Hematopoietic multipotent progenitor cell (in vitro differentiated cells): ENCODE measurements around the gene C1R. TPM values are rescaled to one million over a fixed set of nuclear protein-coding genes. Genes with fewer than 3 reads are reported as not detected.
"Not testable (repeated sequence)": the region's sequence is repeated elsewhere in the genome, so short reads cannot be mapped to it uniquely, and the experiment has no call there.

Source experiments
- DNase-seq, 3 donors: peaks; one replicate each; pipeline ENCODE4 v3.0.0-alpha.2; 2011 to 2015; ENCODE audit warnings: low read depth in 2 of 3, low spot score in 2 of 3
- total RNA-seq: library from RNA; depleted of rRNA; stranded (reverse); fragments of >200 nt; gene quantifications from one replicate; pipeline ENCODE4 v1.2.3, GENCODE V29; 2012

The C1R gene
- total RNA-seq, 1 donor: 11.0 TPM

- no peak for DNase-seq
Measured at GRCh38 chr12:7072035-7072434, 20.2 kb downstream of the C1R start.

DNA sequence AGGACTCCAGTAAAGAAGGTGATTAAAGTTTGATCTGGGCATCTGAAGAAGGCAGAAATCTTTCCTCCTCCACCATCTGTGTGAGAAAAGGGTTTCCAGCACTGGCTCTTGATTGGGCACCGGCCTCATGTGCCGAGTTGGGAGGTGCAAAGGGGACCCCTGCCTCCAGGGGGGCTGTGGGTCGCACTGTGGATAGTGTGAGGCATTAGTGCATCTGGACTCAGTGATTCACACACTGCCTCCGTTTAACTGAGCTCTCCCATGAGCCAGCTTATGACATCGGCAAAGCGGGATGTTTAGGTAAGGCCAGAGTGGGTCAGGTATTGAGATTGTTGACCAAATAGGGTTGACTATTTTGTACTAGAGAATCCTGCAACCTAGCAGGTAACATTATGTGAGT lies 22.9 kb downstream of the C1R start:
- DNase-seq: no peak

DNA sequence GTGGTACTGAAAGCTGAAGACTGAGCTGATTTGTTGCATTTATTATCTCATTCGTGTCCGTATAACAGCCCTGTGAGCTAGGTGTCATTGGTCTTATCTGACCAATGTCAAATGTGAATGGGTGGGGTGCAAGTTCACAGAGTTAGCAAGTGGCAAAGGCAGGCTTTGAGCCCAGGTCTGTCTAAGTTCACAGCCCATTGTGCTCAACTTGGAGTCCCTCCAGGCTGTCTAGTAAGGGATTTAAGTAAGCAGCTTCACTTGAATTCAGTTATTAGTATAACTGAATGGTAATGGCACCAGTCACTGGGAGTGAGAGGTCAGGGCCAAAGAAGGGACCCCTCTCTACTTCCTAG lies 23.3 kb downstream of the C1R start:
- no peak for DNase-seq

DNA sequence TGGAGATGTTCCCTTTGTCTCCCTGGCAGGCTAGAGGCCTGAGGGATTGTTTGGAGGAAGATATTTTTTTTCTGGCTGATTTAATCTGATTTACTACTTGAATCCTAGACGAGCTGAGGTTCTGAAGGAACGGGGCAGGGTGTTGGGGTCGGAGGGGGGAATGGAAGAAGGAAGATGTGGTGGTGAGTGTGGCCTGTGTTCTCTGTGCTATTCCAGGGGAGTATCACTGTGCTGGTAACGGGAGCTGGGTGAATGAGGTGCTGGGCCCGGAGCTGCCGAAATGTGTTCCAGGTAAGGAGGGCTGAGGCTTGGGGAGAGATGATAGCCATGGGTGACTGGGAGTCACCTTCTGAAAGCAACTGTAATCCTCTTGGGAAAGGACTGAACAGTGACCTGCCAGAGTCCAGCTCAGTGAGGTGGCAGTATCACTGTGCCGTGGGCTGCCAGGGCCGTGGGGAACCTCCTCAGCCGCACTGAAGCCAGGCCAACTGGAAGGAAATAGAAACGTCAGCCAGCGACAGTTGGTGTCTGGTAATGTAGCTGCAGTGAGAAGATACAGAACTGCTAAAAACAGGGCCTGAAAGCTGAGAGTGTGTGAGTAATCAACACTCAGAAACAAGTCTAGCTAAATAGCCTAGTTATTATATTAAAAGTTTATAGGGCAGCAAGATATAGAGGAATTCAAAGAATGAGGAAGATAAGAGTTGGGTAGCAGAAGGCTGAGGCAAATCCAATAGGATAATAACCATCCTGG lies 23.8 kb downstream of the C1R start:
- DNase-seq: peak in 2 of 3 donors; percentile 84 to 92

DNA sequence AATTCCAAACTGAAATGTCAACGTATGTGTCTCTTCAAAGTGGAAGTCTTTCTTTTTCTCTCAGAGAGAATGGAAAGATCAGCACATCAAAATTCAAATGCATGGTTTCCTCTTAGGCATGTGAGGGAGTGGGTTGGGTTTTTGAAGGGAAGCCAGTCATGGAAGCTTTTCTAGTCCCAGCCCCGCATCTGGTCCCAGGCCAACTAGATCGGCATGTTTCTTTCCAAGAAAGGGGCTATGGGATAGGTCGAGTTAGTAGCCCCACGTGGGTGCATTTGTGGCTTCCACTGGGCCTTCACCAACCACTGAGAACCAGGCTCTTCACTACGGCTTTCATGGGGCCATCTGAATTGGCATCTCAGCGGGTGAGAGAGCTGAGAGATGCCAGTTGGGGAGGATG lies 25.1 kb downstream of the C1R start:
- DNase-seq: no peak

- DNase-seq: no peak
Measured at GRCh38 chr12:7066596-7066995, 25.6 kb downstream of the C1R start.

DNA sequence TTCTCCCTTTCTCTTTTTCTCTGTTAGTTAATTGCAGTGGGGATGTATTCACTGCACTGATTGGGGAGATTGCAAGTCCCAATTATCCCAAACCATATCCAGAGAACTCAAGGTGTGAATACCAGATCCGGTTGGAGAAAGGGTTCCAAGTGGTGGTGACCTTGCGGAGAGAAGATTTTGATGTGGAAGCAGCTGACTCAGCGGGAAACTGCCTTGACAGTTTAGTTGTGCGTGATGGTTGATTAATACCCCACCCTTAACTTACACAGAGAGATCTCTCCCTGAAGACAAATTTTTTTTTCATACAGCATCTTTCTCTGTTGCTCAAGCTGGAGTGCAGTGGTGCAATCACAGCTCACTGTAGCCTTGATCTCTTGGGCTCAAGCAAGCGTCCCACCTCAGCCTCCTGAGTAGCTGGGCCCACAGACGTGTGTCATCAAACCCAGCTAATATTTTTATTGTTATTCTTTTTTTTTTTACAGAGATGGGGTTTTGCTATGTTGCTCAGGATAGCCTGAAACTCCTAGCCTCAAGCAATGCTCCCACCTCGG lies 27.1 kb downstream of the C1R start:
- no peak for DNase-seq

DNA sequence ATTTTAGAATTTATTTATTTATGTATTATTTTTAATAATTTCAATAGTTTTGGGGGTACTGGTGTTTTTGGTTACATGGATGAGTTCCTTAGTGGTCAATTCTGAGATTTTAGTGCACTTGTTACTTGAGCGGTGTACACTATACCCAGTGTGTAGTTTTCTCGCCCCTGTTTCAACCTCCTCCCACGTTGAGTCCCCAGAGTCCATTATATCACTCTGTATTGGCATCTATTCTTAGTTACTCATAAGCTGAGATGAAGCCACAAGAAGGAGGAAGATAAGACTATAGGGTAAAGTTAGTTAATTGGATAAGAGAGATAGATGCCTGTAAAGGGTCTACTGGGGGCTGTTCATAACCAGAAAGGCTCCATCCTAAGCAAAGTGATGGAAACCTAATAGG lies 27.7 kb downstream of the C1R start:
- no peak for DNase-seq

DNA sequence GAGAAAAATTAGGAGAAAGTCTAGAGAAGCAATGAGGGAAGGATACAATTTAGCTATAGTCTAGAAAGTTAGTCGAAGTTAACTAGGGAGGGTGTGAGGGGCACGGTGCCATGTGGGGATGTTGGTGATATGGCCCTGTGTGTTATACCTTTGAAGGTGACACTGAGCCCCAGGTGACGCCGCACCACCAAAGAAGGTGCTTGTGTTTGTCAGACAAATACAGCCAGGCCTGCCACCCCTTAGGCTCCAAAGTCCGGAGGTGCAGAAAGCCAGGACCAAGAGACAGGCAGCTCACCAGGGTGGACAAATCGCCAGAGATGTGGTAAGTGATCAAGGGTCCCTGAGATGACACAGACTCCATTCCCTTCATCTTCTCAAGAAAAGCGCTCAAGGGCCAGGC lies 30.6 kb downstream of the C1R start:
- DNase-seq: no peak

GRCh38 chr12:7061138-7061537 lies 31.1 kb downstream of the C1R start:
- no peak for DNase-seq

DNA sequence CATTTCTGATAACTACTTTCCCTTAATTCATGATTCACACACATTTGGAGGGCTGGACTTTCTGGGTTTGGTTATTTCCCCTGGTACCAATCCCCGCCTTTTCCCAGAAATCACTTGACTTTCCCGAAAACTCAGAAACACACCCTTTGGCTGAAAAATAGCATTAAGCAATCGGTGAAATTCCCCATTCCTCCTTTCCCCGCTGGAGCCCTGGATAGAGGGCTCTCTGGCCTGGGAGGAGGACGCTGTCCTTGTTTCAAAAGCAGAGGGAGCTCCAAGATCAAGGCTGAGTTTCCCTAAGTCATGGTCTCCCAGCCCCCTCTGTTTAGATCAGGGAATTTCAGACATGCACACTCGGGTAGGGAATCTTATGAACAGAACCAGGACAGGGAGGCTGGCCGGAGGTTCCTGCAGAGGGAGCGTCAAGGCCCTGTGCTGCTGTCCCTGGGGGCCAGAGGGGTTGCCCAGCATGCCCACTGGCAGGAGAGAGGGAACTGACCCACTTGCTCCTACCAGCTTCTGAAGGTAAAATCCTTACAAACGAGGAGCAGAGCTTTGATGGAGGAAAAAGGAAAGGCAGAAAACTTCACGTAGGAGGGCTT lies 31.8 kb downstream of the C1R start, which contains the start of gene C1S:
C1S (plus strand) TSS at position 366 of the 602 bp plus-strand sequence. CDS start 1,195 bp downstream, outside the sequence.
- peak in 1 of 3 donors; percentile 40 for DNase-seq

GRCh38 chr12:7059780-7060179 lies 32.5 kb downstream of the C1R start:
- DNase-seq: no peak

DNA sequence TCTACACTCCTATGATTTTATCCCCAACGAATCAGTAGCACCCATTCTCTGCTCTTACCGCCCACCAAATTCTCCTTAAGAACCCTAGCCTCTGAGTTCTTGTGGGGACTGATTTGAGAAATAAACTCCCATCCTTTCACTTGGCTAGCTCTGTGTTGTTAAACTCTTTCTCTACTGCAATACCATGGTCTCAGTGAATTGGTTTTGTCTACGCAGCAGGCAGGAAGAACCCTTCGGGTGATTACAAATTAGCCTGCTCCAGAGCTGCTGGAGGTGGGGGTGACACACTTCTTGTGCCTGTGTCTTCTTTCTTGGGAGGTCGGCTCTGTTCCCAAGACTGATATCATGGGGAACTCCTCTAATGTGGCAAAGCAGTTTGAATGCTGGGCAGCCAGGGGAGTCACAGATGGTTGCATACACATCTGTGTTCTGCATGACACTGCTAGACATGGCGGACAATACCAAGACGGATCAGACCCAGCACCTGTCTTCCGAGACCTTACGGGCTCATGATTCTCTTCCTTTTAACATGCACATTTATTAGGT lies 33.3 kb downstream of the C1R start:
- no peak for DNase-seq

DNA sequence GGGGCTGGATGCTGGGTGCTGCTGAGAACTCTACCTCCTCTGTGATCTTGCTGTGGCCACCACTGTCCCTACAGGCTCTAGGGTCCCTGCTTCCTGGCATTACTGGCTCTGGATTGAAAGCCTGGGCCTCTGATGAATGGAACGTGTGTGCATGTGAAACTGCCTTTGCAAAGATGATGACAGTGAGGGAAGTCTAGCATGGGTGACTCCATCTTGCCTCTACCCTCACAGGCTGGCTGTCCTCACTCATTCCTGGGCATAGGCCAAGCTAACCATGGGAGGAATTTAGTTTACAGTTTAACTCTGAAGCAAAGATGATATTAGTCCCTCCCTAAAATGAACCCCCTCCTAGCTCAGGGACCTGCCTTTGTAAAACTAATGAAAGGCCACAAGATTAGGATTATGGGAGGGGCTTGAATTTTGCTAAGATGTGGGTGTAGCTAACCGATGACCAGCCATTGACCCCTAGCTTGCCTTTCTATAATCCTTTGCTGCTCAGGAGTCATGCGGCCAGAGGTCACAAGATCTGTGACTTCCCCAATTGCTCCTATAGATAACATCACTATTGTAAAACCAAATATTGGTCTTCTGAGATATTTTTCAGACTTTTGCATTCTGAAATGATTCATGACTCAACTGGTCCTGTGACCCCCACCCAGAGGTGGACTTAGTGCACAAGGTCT lies 33.9 kb downstream of the C1R start:
- no peak for DNase-seq

DNA sequence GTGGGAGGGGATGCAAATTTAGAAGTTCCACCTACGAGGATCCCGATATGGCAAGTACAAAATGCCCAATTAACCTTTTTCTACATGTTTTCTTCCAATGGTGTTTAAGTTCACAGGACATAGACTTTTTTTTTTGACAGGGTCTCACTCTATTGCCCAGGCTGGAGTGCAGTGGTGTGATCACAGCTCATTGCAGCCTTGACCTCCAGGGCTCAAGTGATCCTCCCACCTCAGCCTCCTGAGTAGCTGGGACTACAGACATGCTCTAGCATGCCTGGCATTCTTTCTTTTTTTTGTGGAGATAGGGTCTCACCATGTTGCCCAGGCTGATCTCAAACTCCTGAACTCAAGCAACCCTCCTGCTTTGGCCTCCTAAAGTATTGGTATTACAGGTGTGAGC lies 36.5 kb downstream of the C1R start:
- DNase-seq: not testable (repeated sequence)

GRCh38 chr12:7054925-7055324 lies 37.3 kb downstream of the C1R start:
- DNase-seq: no peak

DNA sequence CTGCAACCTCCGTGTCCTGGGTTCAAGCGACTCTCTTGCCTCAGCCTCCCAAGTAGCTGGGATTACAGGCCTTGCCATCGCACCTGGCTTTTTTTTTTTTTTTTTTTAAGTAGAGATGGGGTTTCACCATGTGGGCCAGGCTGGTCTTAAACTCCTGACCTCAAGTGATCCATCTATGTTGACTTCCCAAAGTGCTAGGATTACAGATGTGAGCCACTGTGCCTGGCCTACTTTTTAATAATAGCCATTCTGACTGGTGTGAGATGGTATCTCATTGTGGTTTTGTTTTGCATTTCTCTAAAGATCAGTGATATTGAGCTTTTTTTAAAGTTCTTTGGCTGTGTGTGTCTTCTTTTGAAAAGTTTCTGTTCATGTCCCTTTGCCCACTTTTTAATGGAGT lies 42.3 kb downstream of the C1R start:
- not testable (repeated sequence) for DNase-seq

DNA sequence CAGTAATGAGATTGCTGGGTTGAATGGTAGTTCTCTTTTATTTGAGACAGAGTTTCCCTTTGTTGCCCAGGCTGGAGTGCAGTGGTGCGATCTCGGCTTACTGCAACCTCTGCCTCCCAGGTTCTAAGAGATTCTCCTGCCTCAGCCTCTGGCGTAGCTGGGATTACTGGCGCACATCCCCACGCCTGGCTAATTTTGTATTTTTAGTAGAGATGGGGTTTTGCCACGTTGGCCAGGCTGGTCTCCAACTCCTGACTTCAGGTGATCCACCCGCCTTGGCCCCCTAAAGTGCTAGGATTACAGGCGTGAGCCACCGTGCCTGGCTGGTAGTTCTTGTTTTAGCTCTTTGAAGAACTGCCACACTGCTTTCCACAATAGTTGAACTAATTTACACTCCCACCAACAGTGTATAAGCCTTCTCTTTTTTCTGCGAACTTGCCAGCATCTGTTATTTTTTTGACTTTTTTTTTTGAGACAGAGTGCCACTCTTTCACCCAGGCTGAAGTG lies 42.7 kb downstream of the C1R start:
- DNase-seq: not testable (repeated sequence)

DNA sequence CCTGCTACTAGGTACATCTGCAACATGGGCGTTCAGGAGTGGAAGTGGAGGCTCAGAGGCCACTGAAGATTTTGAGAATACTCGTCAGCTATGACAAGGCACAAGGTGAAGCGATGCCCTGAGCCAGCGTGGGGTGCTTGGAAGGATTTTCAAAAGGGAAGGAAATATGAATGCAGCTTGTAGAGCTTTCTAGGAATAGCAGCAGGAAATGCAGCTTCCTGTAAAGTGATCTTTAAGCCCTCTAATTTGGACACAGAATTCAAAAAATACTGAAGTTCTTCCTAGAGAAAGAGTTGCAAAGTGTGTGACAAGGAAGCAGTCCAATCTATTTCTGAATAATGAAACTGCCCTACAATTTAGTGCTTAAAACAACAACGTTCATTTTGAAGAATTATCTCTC lies 44.9 kb downstream of the C1R start:
- no peak for DNase-seq

DNA sequence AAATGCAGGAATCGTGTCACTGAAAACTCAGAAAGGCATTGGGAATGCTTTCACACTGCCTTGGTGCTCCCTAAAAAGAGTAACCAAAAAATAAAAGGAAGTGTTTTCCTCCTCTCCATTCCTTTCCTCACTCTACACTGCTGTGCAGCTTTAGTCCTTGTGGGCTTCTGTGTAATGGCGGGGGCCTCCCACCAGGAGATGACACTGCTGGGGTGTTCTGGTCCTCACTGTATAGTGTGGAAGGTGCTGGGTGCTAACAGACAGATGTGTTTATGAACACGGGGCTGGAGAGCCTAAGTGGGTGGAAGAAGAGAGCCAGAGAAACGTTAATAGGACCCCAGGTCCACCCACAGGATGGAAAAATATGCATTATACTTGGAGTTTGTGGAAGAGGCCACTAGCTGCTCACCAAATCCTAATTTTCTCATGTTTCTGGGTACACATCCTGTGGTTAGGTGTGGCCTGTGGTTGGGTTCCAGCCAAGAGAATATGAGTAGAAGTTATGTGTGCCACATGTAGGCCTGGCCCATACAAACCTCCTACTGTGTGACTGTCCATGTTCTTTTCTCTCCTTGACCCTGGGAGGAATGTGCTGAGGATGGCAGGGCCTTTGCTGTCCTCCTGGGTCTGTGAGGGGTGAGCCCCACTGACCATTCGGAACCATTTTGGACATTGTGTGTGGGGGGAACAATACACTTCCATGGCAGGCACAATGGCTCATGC lies 45.7 kb downstream of the C1R start:
- no peak for DNase-seq

- DNase-seq: no peak
Measured at GRCh38 chr12:7045913-7046312, 46.3 kb downstream of the C1R start.
